SK-N-SH treated with all-trans-retinoic acid at 6 μM for 48 hours (cell line): Measurements from ENCODE around the gene CCDC85C.

Experiments
- ARNTL ChIP-seq: fragments of 450-650 bp; formaldehyde crosslinking; IDR thresholded peaks from 2 replicates; pipeline ENCODE4 v1.5.0; 2020; ENCODE audit warnings: low read depth, mild to moderate bottlenecking, moderate library complexity, borderline replicate concordance
- BACH2 ChIP-seq: fragments of 250-450 bp; sonication (Bioruptor Pico); IDR thresholded peaks from 2 replicates; pipeline ENCODE4 v1.9.0; 2021; ENCODE audit warnings: mild to moderate bottlenecking, borderline replicate concordance
- CREB5 ChIP-seq: fragments of 250-450 bp; sonication (Bioruptor Pico); IDR thresholded peaks from 2 replicates; pipeline ENCODE4 v1.5.1; 2020; ENCODE audit warnings: low read depth, mild to moderate bottlenecking, moderate library complexity
- GLIS3 ChIP-seq: fragments of 250-450 bp; sonication (Bioruptor Pico); IDR thresholded peaks from 2 replicates; pipeline ENCODE4 v1.5.0; 2020; ENCODE audit warnings: mild to moderate bottlenecking, moderate library complexity
- PATZ1 ChIP-seq: fragments of 250-450 bp; sonication (Bioruptor Pico); IDR thresholded peaks from 2 replicates; pipeline ENCODE4 v1.8.0; 2020; ENCODE audit warnings: mild to moderate bottlenecking, moderate library complexity, borderline replicate concordance
- PPARA ChIP-seq: fragments of 250-450 bp; sonication (Bioruptor Pico); IDR thresholded peaks from 2 replicates; pipeline ENCODE4 v1.5.0; 2020; ENCODE audit warnings: mild to moderate bottlenecking, borderline replicate concordance
- RARB ChIP-seq: fragments of 250-450 bp; sonication (Bioruptor Pico); IDR thresholded peaks from 2 replicates; pipeline ENCODE4 v1.8.0; 2021; ENCODE audit warnings: mild to moderate bottlenecking, moderate library complexity
- TSHZ2 ChIP-seq: fragments of 250-450 bp; sonication (Bioruptor Pico); IDR thresholded peaks from 2 replicates; pipeline ENCODE4 v1.5.0; 2020; ENCODE audit warnings: mild to moderate bottlenecking, moderate library complexity
- ZFP3 ChIP-seq: fragments of 250-450 bp; sonication (Bioruptor Pico); IDR thresholded peaks from 2 replicates; pipeline ENCODE4 v1.5.0; 2020; ENCODE audit warnings: mild to moderate bottlenecking, moderate library complexity
- ZNF565 ChIP-seq: fragments of 450-650 bp; formaldehyde crosslinking; conservative IDR thresholded peaks from 2 replicates; pipeline ENCODE4 v1.5.0; 2020; ENCODE audit warnings: low read depth, mild to moderate bottlenecking, moderate library complexity
- ZNF70 ChIP-seq: fragments of 450-650 bp; formaldehyde crosslinking; IDR thresholded peaks from 2 replicates; pipeline ENCODE4 v1.5.0; 2020; ENCODE audit warnings: mild to moderate bottlenecking, moderate library complexity

GRCh38 chr14:99611646-99612045 is 7.6 kb upstream of the CCDC85C start:
- TF ChIP-seq CREB5 (CRISPR knock-in tag) = no peak
- no peak for TF ChIP-seq ZNF70
- TF ChIP-seq RARB (CRISPR knock-in tag) = no peak
- TF ChIP-seq ZFP3 (CRISPR knock-in tag) = no peak
- no peak for TF ChIP-seq ARNTL (CRISPR knock-in tag)
- no peak for TF ChIP-seq BACH2
- TF ChIP-seq ZNF565 (CRISPR knock-in tag) = no peak
- TF ChIP-seq GLIS3 (CRISPR knock-in tag) = no peak
- no peak for TF ChIP-seq PPARA (CRISPR knock-in tag)
- no peak for TF ChIP-seq TSHZ2 (CRISPR knock-in tag)
- TF ChIP-seq PATZ1 = no peak
